Loucy (cell line): ENCODE data around the gene LSM3.

ENCODE experiments used
- H2AFZ ChIP-seq: fragments of 200-600 bp; sonication (generic); 2 replicates; pipeline ENCODE4 v1.6.0; 2016; ENCODE audit warnings: antibody characterized with exemption, mild to moderate bottlenecking, low read length, moderate library complexity
- H3F3A ChIP-seq: fragments of 200-600 bp; 2 replicates; pipeline ENCODE4 v1.6.0; 2016; ENCODE audit warnings: antibody characterized with exemption, low read depth, mild to moderate bottlenecking
- H3K27me3 ChIP-seq: fragments of 200-600 bp; sonication (generic); 2 replicates; pipeline ENCODE4 v1.6.1; 2014; ENCODE audit warnings: low read length, mild to moderate bottlenecking; ENCODE audit not compliant: insufficient read depth, poor library complexity, severe bottlenecking
- H3K36me3 ChIP-seq: fragments of 200-600 bp; sonication (generic); 2 replicates; pipeline ENCODE4 v1.6.1; 2016; ENCODE audit warnings: low read length; ENCODE audit not compliant: insufficient read depth
- H3K4me1 ChIP-seq: fragments of 200-600 bp; sonication (generic); 2 replicates; pipeline ENCODE4 v1.5.1; 2014; ENCODE audit warnings: low read length, mild to moderate bottlenecking; ENCODE audit not compliant: insufficient read depth, poor library complexity, severe bottlenecking
- H3K4me2 ChIP-seq: fragments of 200-600 bp; sonication (generic); 2 replicates; pipeline ENCODE4 v1.6.0; 2014; ENCODE audit warnings: antibody characterized with exemption, low read length, low read depth, mild to moderate bottlenecking; ENCODE audit not compliant: poor library complexity, severe bottlenecking
- H3K4me3 ChIP-seq: fragments of 200-600 bp; sonication (generic); 2 replicates; pipeline ENCODE4 v1.5.1; 2014; ENCODE audit warnings: low read length, mild to moderate bottlenecking, mixed read lengths; ENCODE audit not compliant: poor library complexity, severe bottlenecking
- H3K79me2 ChIP-seq: fragments of 200-600 bp; sonication (generic); 2 replicates; pipeline ENCODE4 v1.6.1; 2014; ENCODE audit warnings: low read length; ENCODE audit not compliant: insufficient read depth
- H3K9ac ChIP-seq: fragments of 200-600 bp; sonication (generic); 2 replicates; pipeline ENCODE4 v1.6.0; 2014; ENCODE audit warnings: mild to moderate bottlenecking, low read depth, low read length, moderate library complexity; ENCODE audit not compliant: poor library complexity, severe bottlenecking
- H3K9me2 ChIP-seq: fragments of 200-600 bp; sonication (generic); replicated peaks from 2 replicates; pipeline ENCODE4 v1.6.1; 2016; ENCODE audit warnings: low read depth, low read length, mixed read lengths
- H3K9me3 ChIP-seq: fragments of 200-600 bp; sonication (generic); 2 replicates; pipeline ENCODE4 v1.6.1; 2014; ENCODE audit warnings: mild to moderate bottlenecking, antibody characterized with exemption, low read length, low read depth; ENCODE audit not compliant: insufficient read depth
- H4K20me1 ChIP-seq: fragments of 200-600 bp; sonication (generic); 2 replicates; pipeline ENCODE4 v1.6.0; 2014; ENCODE audit warnings: antibody characterized with exemption, low read length, mild to moderate bottlenecking; ENCODE audit not compliant: insufficient read depth, poor library complexity, severe bottlenecking
- CTCF ChIP-seq: fragments of 200-600 bp; sonication (generic); conservative IDR thresholded peaks from 2 replicates; pipeline ENCODE4 v1.5.1; 2014; ENCODE audit warnings: mild to moderate bottlenecking, antibody characterized with exemption, low read length
- EZH2phosphoT487 ChIP-seq: fragments of 200-600 bp; IDR thresholded peaks from 2 replicates; pipeline ENCODE4 v1.6.1; 2018; ENCODE audit warnings: antibody characterized with exemption, mild to moderate bottlenecking, moderate library complexity, borderline replicate concordance

Gene LSM3

DNA sequence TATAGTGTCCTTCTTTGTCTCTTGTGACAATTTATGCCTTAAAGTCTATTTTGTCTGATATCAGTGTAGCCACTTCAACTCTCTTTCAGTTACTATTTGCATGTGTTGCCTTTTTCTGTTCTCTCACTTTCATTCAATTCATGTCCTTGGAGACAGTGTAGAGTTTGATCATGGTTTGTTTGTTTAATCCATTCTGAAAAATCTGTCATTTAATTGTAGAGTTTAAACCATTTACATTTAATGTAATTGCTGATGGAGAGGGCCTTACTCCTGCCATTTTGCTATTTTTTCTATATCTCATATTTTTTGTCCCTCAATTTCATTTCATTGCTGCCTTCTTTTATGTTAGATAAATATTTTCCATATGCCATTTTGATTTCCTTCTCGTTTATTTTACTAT lies 42.3 kb downstream of the LSM3 start:
- TF ChIP-seq CTCF = no peak
- TF ChIP-seq EZH2phosphoT487 = no peak
- no peaks in the 10 kb centered on the region for H3F3A ChIP-seq
- no peak overlapping the region for H2AFZ ChIP-seq
- no peak overlapping the region for H3K4me2 ChIP-seq
- H3K36me3 ChIP-seq = no peaks in the 10 kb centered on the region
- no peaks in the 10 kb centered on the region for H4K20me1 ChIP-seq
- H3K4me1 ChIP-seq = no peaks in the 10 kb centered on the region
- H3K9me3 ChIP-seq = peaks cover 11% of the 10 kb centered on the region; the same call in 1 of the 2 replicates
- no peaks in the 10 kb centered on the region for H3K27me3 ChIP-seq
- no peaks in the 10 kb centered on the region for H3K79me2 ChIP-seq
- H3K4me3 ChIP-seq = no peak overlapping the region
- no peak overlapping the region for H3K9ac ChIP-seq
- no peaks in the 10 kb centered on the region for H3K9me2 ChIP-seq

GRCh38 chr3:14221902-14222301 lies 43.3 kb downstream of the LSM3 start:
- H3K9ac ChIP-seq = no peak overlapping the region
- H3K4me3 ChIP-seq = no peak overlapping the region
- H3K27me3 ChIP-seq = no peaks in the 10 kb centered on the region
- H3K79me2 ChIP-seq = no peaks in the 10 kb centered on the region
- no peak overlapping the region for H3K4me2 ChIP-seq
- H3K4me1 ChIP-seq = no peaks in the 10 kb centered on the region
- TF ChIP-seq EZH2phosphoT487 (no peak), CTCF (no peak)
- no peaks in the 10 kb centered on the region for H3F3A ChIP-seq
- no peak overlapping the region for H2AFZ ChIP-seq
- H3K9me2 ChIP-seq = no peaks in the 10 kb centered on the region
- H4K20me1 ChIP-seq = no peaks in the 10 kb centered on the region
- H3K9me3 ChIP-seq = peaks cover 11% of the 10 kb centered on the region; the same call in 1 of the 2 replicates
- H3K36me3 ChIP-seq = no peaks in the 10 kb centered on the region

- Histone ChIP-seq H3K9me3 (peaks cover 11% of the 10 kb centered on the region; the same call in 1 of the 2 replicates), H3K4me1 (no peaks in the 10 kb centered on the region), H3F3A (no peaks in the 10 kb centered on the region), H3K4me3 (no peak overlapping the region), H3K4me2 (no peak overlapping the region), H3K79me2 (no peaks in the 10 kb centered on the region), H3K9ac (no peak overlapping the region), H2AFZ (no peak overlapping the region), H3K9me2 (no peaks in the 10 kb centered on the region), H3K36me3 (no peaks in the 10 kb centered on the region), H3K27me3 (no peaks in the 10 kb centered on the region), H4K20me1 (no peaks in the 10 kb centered on the region)
- TF ChIP-seq CTCF = no peak
- no peak for TF ChIP-seq EZH2phosphoT487
Measured at GRCh38 chr3:14222457-14222856, 43.8 kb downstream of the LSM3 start.
